Ishikawa (cell line): Measurements from ENCODE around the gene MAB21L4.

Experiments used
- CEBPB ChIP-seq: IDR thresholded peaks from 2 replicates; pipeline ENCODE4 v1.6.1; 2012
- EGR1 ChIP-seq: IDR thresholded peaks from 2 replicates; pipeline ENCODE4 v1.6.1; 2012
- EP300 ChIP-seq: IDR thresholded peaks from 2 replicates; pipeline ENCODE4 v1.6.1; 2012; ENCODE audit warnings: borderline replicate concordance
- FOXM1 ChIP-seq: IDR thresholded peaks from 2 replicates; pipeline ENCODE4 v1.6.1; 2012; ENCODE audit warnings: low read depth, borderline replicate concordance
- NFIC ChIP-seq: IDR thresholded peaks from 2 replicates; pipeline ENCODE4 v1.6.1; 2012
- TAF1 ChIP-seq: IDR thresholded peaks from 2 replicates; pipeline ENCODE4 v1.6.1; 2012; ENCODE audit warnings: low read depth, mild to moderate bottlenecking
- TCF12 ChIP-seq: IDR thresholded peaks from 2 replicates; pipeline ENCODE4 v1.6.1; 2012; ENCODE audit warnings: low read depth
- TEAD4 ChIP-seq: IDR thresholded peaks from 2 replicates; pipeline ENCODE4 v1.6.1; 2012
- YY1 ChIP-seq: IDR thresholded peaks from 2 replicates; pipeline ENCODE4 v1.6.1; 2012; ENCODE audit warnings: low read depth
- ZBTB7A ChIP-seq: IDR thresholded peaks from 2 replicates; pipeline ENCODE4 v1.6.1; 2012; ENCODE audit warnings: low read depth
- TF ChIP-seq, protein P1 (sequence below): IDR thresholded peaks from 2 replicates; pipeline ENCODE4 v1.6.1; 2012; ENCODE audit warnings: low read depth, mild to moderate bottlenecking
- TF ChIP-seq, protein P2 (sequence below): IDR thresholded peaks from 2 replicates; pipeline ENCODE4 v1.6.1; 2012

DNA sequence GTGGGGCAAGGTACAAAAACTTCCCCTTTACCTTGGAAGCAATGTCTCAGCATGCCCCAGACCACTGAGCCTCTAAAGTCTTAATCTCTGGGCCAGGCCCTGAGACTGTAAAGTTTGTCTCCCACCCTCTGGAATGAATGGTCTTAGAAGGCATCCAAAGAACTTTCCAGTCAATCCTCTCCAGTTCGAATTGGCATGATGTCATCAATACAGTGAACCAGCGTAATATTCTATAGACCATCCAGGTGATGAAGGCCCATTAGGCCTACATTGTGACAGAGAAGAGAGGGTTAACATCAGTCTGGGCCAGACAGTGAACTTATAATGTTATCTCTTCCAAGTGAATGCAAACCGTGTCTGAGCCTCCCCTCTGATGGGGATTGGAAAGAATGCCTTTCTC is 11.2 kb downstream of the MAB21L4 start:
- TF ChIP-seq, protein P1, sequence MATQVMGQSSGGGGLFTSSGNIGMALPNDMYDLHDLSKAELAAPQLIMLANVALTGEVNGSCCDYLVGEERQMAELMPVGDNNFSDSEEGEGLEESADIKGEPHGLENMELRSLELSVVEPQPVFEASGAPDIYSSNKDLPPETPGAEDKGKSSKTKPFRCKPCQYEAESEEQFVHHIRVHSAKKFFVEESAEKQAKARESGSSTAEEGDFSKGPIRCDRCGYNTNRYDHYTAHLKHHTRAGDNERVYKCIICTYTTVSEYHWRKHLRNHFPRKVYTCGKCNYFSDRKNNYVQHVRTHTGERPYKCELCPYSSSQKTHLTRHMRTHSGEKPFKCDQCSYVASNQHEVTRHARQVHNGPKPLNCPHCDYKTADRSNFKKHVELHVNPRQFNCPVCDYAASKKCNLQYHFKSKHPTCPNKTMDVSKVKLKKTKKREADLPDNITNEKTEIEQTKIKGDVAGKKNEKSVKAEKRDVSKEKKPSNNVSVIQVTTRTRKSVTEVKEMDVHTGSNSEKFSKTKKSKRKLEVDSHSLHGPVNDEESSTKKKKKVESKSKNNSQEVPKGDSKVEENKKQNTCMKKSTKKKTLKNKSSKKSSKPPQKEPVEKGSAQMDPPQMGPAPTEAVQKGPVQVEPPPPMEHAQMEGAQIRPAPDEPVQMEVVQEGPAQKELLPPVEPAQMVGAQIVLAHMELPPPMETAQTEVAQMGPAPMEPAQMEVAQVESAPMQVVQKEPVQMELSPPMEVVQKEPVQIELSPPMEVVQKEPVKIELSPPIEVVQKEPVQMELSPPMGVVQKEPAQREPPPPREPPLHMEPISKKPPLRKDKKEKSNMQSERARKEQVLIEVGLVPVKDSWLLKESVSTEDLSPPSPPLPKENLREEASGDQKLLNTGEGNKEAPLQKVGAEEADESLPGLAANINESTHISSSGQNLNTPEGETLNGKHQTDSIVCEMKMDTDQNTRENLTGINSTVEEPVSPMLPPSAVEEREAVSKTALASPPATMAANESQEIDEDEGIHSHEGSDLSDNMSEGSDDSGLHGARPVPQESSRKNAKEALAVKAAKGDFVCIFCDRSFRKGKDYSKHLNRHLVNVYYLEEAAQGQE, result no peak
- TF ChIP-seq EP300 (no peak), NFIC (no peak), YY1 (no peak), EGR1 (no peak), FOXM1 (no peak), TCF12 (no peak), CEBPB (no peak), TAF1 (no peak), ZBTB7A (no peak), TEAD4 (no peak)
- TF ChIP-seq, protein P2, sequence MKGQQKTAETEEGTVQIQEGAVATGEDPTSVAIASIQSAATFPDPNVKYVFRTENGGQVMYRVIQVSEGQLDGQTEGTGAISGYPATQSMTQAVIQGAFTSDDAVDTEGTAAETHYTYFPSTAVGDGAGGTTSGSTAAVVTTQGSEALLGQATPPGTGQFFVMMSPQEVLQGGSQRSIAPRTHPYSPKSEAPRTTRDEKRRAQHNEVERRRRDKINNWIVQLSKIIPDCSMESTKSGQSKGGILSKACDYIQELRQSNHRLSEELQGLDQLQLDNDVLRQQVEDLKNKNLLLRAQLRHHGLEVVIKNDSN, result no peak
